ENCODE results near the gene ATP6V0E1. TPM values are rescaled to one million over a fixed set of nuclear protein-coding genes. Genes with fewer than 3 reads are reported as not detected.

The ATP6V0E1 gene
- total RNA-seq, 1 experiment from 2014 or later: 84.6 TPM

- Histone ChIP-seq H3K27ac (ENCODE audit: low read depth, low read length) (no peak overlapping the region), H3K27me3 (ENCODE audit: insufficient read depth, low read length) (no peaks in the 10 kb centered on the region), H3K36me3 (ENCODE audit: control insufficient read depth in 1 of 2, insufficient read depth in 2 of 2, low read length in 2 of 2) (no peaks in the 10 kb centered on the region), H2AFZ (ENCODE audit: low read depth, low read length, poor library complexity, severe bottlenecking) (no peak overlapping the region), H3K79me2 (ENCODE audit: insufficient read depth, low read length) (no peaks in the 10 kb centered on the region), H3K9me3 (ENCODE audit: control insufficient read depth in 1 of 2, insufficient read depth in 1 of 2, low read depth in 1 of 2, low read length in 2 of 2) (0 out of 4 replicates have a peak, but pooled peaks cover 0 to 6% of the 10 kb centered on the region in 2 experiments), H3K9me2 (ENCODE audit: insufficient read depth) (no peaks in the 10 kb centered on the region), H3K9ac (ENCODE audit: low read length) (no peak overlapping the region), H3K4me2 (ENCODE audit: low read length) (no peak overlapping the region), H3K4me1 (ENCODE audit: control insufficient read depth in 1 of 2, insufficient read depth in 2 of 2, low read length in 2 of 2) (no peaks in the 10 kb centered on the region), H4K20me1 (ENCODE audit: insufficient read depth) (no peaks in the 10 kb centered on the region), H3K4me3 (replicated peaks in 1 of 2; ENCODE audit: low read depth in 1 of 2, low read length in 2 of 2) (no peak overlapping the region)
- ChIA-PET POLR2A (no interaction called here), RAD21 (ENCODE audit: low non-redundant PET in 1 of 2, low total read pairs in 2 of 2, uncharacterized antibody in 2 of 2, unreplicated experiment in 2 of 2) (no interaction called here), CTCF (no interaction called here)
- intact Hi-C loops (cut with micrococcal nuclease): no loop called here
- no peak for TF ChIP-seq EZH2phosphoT487 (IDR thresholded peaks at IDR 0.05; ENCODE audit: borderline replicate concordance)
- no peak for TF ChIP-seq JUND (IDR thresholded peaks at IDR 0.05)
- TF ChIP-seq ZBTB33 (IDR thresholded peaks at IDR 0.05; ENCODE audit: extremely low read depth, insufficient replicate concordance, low read length): no peak
- TF ChIP-seq EZH2 (IDR thresholded peaks at IDR 0.05): no peak
- no peak for TF ChIP-seq SRF (IDR thresholded peaks at IDR 0.05; ENCODE audit: low read depth)
- no peak for TF ChIP-seq ELF1 (IDR thresholded peaks at IDR 0.05; ENCODE audit: borderline replicate concordance, low read depth)
- no peak for TF ChIP-seq CBX3 (IDR thresholded peaks at IDR 0.05; ENCODE audit: low read depth)
- TF ChIP-seq FOSL1 (IDR thresholded peaks at IDR 0.05; ENCODE audit: low read depth): no peak
- TF ChIP-seq POLR2A (IDR thresholded peaks at IDR 0.05; ENCODE audit: borderline replicate concordance, extremely low read depth, insufficient read depth, insufficient read length): no peak
- no peak for TF ChIP-seq ATF3 (IDR thresholded peaks at IDR 0.05)
- TF ChIP-seq RAD21 (IDR thresholded peaks at IDR 0.05; ENCODE audit: low read depth): no peak
- no peak for TF ChIP-seq POLR2AphosphoS5 (IDR thresholded peaks at IDR 0.05; ENCODE audit: low read depth, low read length)
- TF ChIP-seq YY1 (IDR thresholded peaks at IDR 0.05; ENCODE audit: extremely low read depth, insufficient replicate concordance, low read depth, low read length): no peak
- no peak for TF ChIP-seq REST (IDR thresholded peaks at IDR 0.05; ENCODE audit: low read depth)
- TF ChIP-seq MAX (IDR thresholded peaks at IDR 0.05): no peak
- no peak for TF ChIP-seq SP1 (IDR thresholded peaks at IDR 0.05; ENCODE audit: low read depth)
- TF ChIP-seq ZNF274 (IDR thresholded peaks at IDR 0.05; ENCODE audit: low read depth, low read length): no peak
- TF ChIP-seq CEBPB (IDR thresholded peaks at IDR 0.05; ENCODE audit: low read depth): no peak
- no peak for TF ChIP-seq TCF7L2 (IDR thresholded peaks at IDR 0.05; ENCODE audit: borderline replicate concordance, extremely low read depth, insufficient read depth, insufficient read length)
- TF ChIP-seq ZFX (IDR thresholded peaks at IDR 0.05): no peak
- ATAC-seq (no peak), DNase-seq (ENCODE audit: low read depth, low spot score) (no peak)
- no TSS peak for BruUV-seq (replicated peaks)
Measured at GRCh38 chr5:173042763-173043107, 59.2 kb downstream of the ATP6V0E1 start.

All from HCT116 (cell line).